T-cell (primary cell): ENCODE results near the gene DPM1. TPM values are rescaled to one million over a fixed set of nuclear protein-coding genes. Genes with fewer than 3 reads are reported as not detected.

Source experiments
- ATAC-seq, 4 experiments: fragments of 200-7000 bp in 3 of 4; fragments of 150-1000 bp in 1 of 4; cut with Tn5 transposase; replicated peaks in 1 of 4; 1 replicate in 3 of 4; 2 replicates in 1 of 4; pipeline ENCODE4 v1.10.0; 2021; ENCODE audit warnings: moderate library complexity in 3 of 4, mild to moderate bottlenecking in 2 of 4, moderate number of reproducible peaks in 1 of 4
- CTCF ChIA-PET, 2 donors: fragments of 300-600 bp; sonication (Branson Sonifier 250); formaldehyde crosslinking; loops; one replicate each; lab custom pipeline; 2022; ENCODE audit warnings: antibody characterized with exemption in 2 of 2; lab: Charles Lee
- POLR2A ChIA-PET, 2 donors: fragments of 300-600 bp; sonication (Branson Sonifier 250); formaldehyde crosslinking; loops; one replicate each; lab custom pipeline; 2022; ENCODE audit warnings: antibody characterized with exemption in 2 of 2; lab: Charles Lee
- DNase-seq, 35 experiments: peaks; one replicate each; pipeline versions ENCODE4 v3.0.0 to v3.0.0-alpha.2; 2013 to 2023
- H3K27ac ChIP-seq: one replicate; pipeline ENCODE4 v1.5.1; 2013; ENCODE audit warnings: low read length
- H3K27me3 ChIP-seq, 2 experiments: replicated peaks in 1 of 2; 1 replicate in 1 of 2; 2 replicates in 1 of 2; pipeline versions ENCODE4 v1.6.1 to v1.7.0; 2013; ENCODE audit warnings: low read length in 1 of 2, mixed read lengths in 1 of 2; ENCODE audit not compliant: control insufficient read depth in 2 of 2, insufficient read depth in 2 of 2; ENCODE audit errors: extremely low read depth in 1 of 2
- H3K36me3 ChIP-seq, 2 donors: 1 replicate in 1 of 2; 2 replicates in 1 of 2; pipeline versions ENCODE4 v1.6.1 to v1.7.0; 2013; ENCODE audit warnings: low read length in 1 of 2; ENCODE audit not compliant: control insufficient read depth in 2 of 2, insufficient read depth in 1 of 2; ENCODE audit errors: extremely low read depth in 1 of 2
- H3K4me1 ChIP-seq, 2 experiments: 1 replicate in 1 of 2; 2 replicates in 1 of 2; pipeline versions ENCODE4 v1.6.1 to v1.7.0; 2013; ENCODE audit warnings: low read length in 2 of 2, mixed read lengths in 1 of 2; ENCODE audit not compliant: insufficient read depth in 2 of 2, control insufficient read depth in 1 of 2; ENCODE audit errors: extremely low read depth in 1 of 2
- H3K4me3 ChIP-seq, 2 donors: 1 replicate in 1 of 2; 2 replicates in 1 of 2; pipeline versions ENCODE4 v1.5.1 to v1.7.0; 2013; ENCODE audit warnings: mild to moderate bottlenecking in 2 of 2, low read length in 1 of 2, moderate library complexity in 1 of 2; ENCODE audit not compliant: control insufficient read depth in 1 of 2; ENCODE audit errors: extremely low read depth in 1 of 2
- H3K9me3 ChIP-seq: 2 replicates; pipeline ENCODE4 v1.7.0; 2013
- H3K27ac Mint-ChIP-seq, 2 donors: one replicate each; pipeline ENCODE4 v1.8.0; 2020 to 2021; ENCODE audit warnings: mild to moderate bottlenecking in 2 of 2, mixed read lengths in 2 of 2
- H3K27me3 Mint-ChIP-seq, 2 donors: one replicate each; pipeline ENCODE4 v1.8.0; 2021 to 2022; ENCODE audit warnings: mixed read lengths in 2 of 2
- H3K36me3 Mint-ChIP-seq: one replicate; pipeline ENCODE4 v1.8.0; 2021; ENCODE audit warnings: mixed read lengths
- H3K4me1 Mint-ChIP-seq, 3 donors: one replicate each; pipeline ENCODE4 v1.8.0; 2020 to 2022; ENCODE audit warnings: mixed read lengths in 3 of 3, mild to moderate bottlenecking in 1 of 3
- H3K4me3 Mint-ChIP-seq, 3 donors: one replicate each; pipeline ENCODE4 v1.8.0; 2020 to 2022; ENCODE audit warnings: mild to moderate bottlenecking in 3 of 3, mixed read lengths in 3 of 3, moderate library complexity in 3 of 3
- H3K9me3 Mint-ChIP-seq, 3 donors: one replicate each; pipeline ENCODE4 v1.8.0; 2020 to 2022; ENCODE audit warnings: mixed read lengths in 3 of 3
- WGBS: methylation state at CpG from one replicate; pipeline ENCODE4 v1.1.5; 2013; ENCODE audit warnings: missing lambda C conversion rate; ENCODE audit not compliant: insufficient coverage; 5-methylcytosine and 5-hydroxymethylcytosine counted together
- total RNA-seq, 35 experiments: library from RNA in 6 of 35; stranded (reverse) in 6 of 35; fragments of 120-200 nt in 1 of 35; gene quantifications; one replicate each; pipeline versions ENCODE4 v1.2.1 to v1.2.4 and lab custom pipeline; 2013 to 2026

Gene DPM1
- total RNA-seq, 5 donors from 2014 or later (not counting 1 experiment from before 2014, with no cell fraction given), result 23.1 to 37.6 (median 33.4) TPM

DNA sequence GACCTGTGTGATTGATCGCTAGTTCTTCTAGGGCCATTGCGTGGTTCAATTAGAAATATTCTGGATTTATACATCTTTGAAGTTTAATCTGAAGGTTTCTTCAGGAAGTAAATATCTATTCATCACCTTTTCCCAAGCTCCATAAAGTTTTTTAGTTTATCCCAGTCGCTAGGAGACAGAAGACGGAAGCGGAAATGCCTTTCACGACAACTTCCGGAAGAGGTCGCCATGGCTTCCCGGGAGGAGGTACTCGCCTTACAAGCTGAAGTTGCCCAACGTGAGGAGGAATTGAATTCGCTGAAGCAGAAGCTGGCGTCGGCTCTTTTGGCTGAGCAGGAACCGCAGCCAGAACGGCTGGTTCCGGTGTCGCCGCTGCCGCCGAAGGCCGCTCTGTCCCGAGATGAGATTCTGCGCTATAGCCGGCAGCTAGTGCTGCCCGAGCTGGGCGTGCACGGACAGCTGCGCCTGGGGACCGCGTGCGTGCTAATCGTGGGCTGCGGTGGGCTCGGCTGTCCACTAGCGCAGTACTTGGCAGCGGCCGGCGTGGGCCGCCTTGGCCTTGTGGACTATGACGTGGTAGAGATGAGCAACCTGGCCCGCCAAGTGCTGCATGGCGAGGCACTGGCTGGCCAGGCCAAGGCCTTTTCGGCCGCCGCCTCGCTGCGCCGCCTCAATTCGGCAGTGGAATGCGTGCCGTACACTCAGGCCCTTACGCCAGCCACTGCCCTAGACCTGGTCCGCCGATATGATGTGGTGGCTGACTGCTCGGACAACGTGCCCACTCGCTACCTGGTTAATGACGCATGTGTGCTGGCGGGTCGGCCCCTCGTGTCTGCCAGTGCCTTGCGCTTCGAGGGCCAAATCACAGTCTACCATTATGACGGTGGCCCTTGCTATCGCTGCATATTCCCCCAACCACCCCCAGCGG, 547 bp upstream of the DPM1 start, which contains the start of gene MOCS3:
Gene MOCS3 (plus strand): TSS at position 204 of the 928 bp plus-strand sequence. CDS start 25 bp downstream, at position 229.
- POLR2A ChIA-PET, result interaction anchor here (1.0 to 2.9 kb wide), 9 partner anchors 11 to 60 kb away, joined by 3 to 41 read pairs (median 5); partner anchors contain the start of gene ADNP (in 2 of the 2)
- no peaks in the 10 kb centered on the region for H3K27me3 Mint-ChIP-seq
- H3K36me3 ChIP-seq, result peaks cover 0 to 8% of the 10 kb centered on the region in 2 donors
- peaks cover 61 to 67% (median 63%) of the 10 kb centered on the region in 3 donors for H3K4me1 Mint-ChIP-seq
- CTCF ChIA-PET, result interaction anchor here in 1 of 2 donors (0.6 to 2.7 kb wide), 9 partner anchors 25 to 556 kb away, joined by 3 to 33 read pairs (median 4); partner anchors contain the start of genes ADNP and BCAS4
- peak; percentile 80 to 86 (median 83) for ATAC-seq
- peaks cover 23 to 24% of the 10 kb centered on the region in 2 experiments for H3K4me1 ChIP-seq
- H3K27me3 ChIP-seq, result no peaks in the 10 kb centered on the region
- H3K9me3 ChIP-seq, result no peaks in the 10 kb centered on the region
- H3K4me3 Mint-ChIP-seq, result peak within 1 kb of the TSS; percentile 94 to 96 (median 95)
- no peaks in the 10 kb centered on the region for H3K9me3 Mint-ChIP-seq
- H3K36me3 Mint-ChIP-seq, result peaks cover 12% of the 10 kb centered on the region
- peak within 1 kb of the TSS; percentile 99 for H3K27ac Mint-ChIP-seq
- H3K4me3 ChIP-seq, result peak within 1 kb of the TSS; percentile 91 to 95
- H3K27ac ChIP-seq, result peak within 1 kb of the TSS; percentile 95
- DNase-seq, result peak; percentile 58 to 93 (median 82)
- WGBS, result 2% methylated on average over 65 of the region's 67 CpGs

DNA sequence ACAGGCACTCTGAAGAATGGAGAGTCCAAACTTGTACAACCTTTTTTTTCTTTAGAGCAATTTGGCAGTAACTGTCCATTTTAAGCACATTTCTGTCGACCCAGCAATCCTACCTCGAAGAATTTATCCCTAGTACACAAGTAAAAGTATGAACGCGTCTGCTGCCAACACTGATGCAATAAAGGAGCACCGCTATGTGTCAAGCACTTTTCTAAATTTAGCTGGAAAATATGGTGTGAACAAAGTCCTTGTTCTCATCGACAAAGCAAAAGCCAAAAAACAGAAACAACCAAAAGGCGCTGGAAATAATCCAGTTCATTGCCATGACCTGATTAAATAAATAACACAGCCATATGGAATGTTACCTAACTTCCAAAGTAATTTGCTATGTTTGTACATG, 1.1 kb downstream of the DPM1 start:
- Mint-ChIP-seq H3K27ac (peak overlapping the region; percentile 99), H3K36me3 (peaks cover 15% of the 10 kb centered on the region), H3K9me3 (no peaks in the 10 kb centered on the region), H3K27me3 (no peaks in the 10 kb centered on the region), H3K4me3 (peak overlapping the region; percentile 94 to 96 (median 95)), H3K4me1 (peaks cover 61 to 75% (median 69%) of the 10 kb centered on the region in 3 donors)
- Histone ChIP-seq H3K27ac (no peak overlapping the region), H3K9me3 (no peaks in the 10 kb centered on the region), H3K4me1 (peaks cover 23 to 24% of the 10 kb centered on the region in 2 experiments), H3K4me3 (peak overlapping the region; percentile 91 to 95), H3K27me3 (no peaks in the 10 kb centered on the region), H3K36me3 (peaks cover 0 to 17% of the 10 kb centered on the region in 2 donors)
- WGBS, result 56% methylated on average over 4 of the region's 7 CpGs
- DNase-seq, result no peak
- ChIA-PET CTCF (interaction anchor here in 1 of 2 donors (0.7 to 2.7 kb wide), 5 partner anchors 22 to 164 kb away, joined by 3 to 33 read pairs (median 4); partner anchors contain the start of genes ADNP and BCAS4), POLR2A (interaction anchor here (0.5 to 2.9 kb wide), 10 partner anchors 9 to 579 kb away, joined by 3 to 41 read pairs (median 5); partner anchors contain the start of gene ADNP (in 1 of the 2))
- ATAC-seq, result no peak

DNA sequence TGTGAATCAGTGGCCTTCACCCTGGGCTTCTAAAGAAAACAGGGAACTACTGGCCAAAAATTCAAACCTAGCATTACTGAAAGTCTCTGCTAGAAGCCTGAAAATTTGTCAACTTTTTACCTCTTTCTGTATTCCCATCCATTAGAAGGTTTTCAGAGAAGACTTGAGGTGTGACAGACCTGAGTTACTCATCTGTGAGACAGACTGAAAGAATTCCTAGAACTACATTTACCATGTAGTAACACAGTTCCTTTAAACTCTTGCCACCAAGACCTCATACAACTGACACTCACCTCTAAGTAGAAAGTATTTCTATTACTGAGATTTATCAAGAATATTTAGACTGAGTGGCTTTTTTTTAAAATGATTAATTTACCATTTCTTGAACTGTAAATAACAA, 4.5 kb downstream of the DPM1 start:
- Mint-ChIP-seq H3K9me3 (no peaks in the 10 kb centered on the region), H3K4me3 (no peak overlapping the region), H3K4me1 (peaks cover 36 to 50% (median 49%) of the 10 kb centered on the region in 3 donors), H3K27me3 (no peaks in the 10 kb centered on the region), H3K36me3 (peaks cover 30% of the 10 kb centered on the region), H3K27ac (no peak overlapping the region)
- Histone ChIP-seq H3K36me3 (peaks cover 4 to 41% of the 10 kb centered on the region in 2 donors), H3K9me3 (no peaks in the 10 kb centered on the region), H3K27ac (no peak overlapping the region), H3K4me1 (peaks cover 12 to 14% of the 10 kb centered on the region in 2 experiments), H3K27me3 (no peaks in the 10 kb centered on the region), H3K4me3 (no peak overlapping the region)
- DNase-seq, result no peak
- no peak for ATAC-seq
- ChIA-PET POLR2A (no interaction called here), CTCF (interaction anchor here in 1 of 2 donors (1.0 kb wide), 1 partner anchor 24 kb away, joined by 5 read pairs; no protein-coding TSS in a partner anchor)

DNA sequence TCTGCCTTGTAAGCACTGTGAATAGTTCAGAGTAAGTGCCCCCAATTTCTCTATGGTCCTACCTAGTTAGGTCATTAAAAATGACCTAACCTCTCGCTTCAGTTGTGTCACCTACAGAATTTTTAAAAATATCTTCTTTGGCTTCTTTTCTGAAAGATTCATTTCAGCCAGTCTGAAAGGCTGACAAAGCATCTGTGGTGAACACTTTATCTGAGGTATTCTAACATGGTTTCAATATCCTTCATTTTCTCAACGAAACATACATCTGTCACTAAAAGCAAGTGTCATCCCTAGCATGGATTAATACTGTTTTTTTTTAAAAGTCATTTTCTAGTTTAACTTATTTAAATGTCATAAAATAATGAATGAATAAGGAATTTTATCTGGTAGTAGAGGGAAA, 5.1 kb downstream of the DPM1 start:
- H3K27ac Mint-ChIP-seq, result no peak overlapping the region
- ChIA-PET CTCF (no interaction called here), POLR2A (no interaction called here)
- Histone ChIP-seq H3K36me3 (peaks cover 4 to 45% of the 10 kb centered on the region in 2 donors), H3K27me3 (no peaks in the 10 kb centered on the region), H3K9me3 (no peaks in the 10 kb centered on the region), H3K27ac (no peak overlapping the region), H3K4me1 (peaks cover 12 to 14% of the 10 kb centered on the region in 2 experiments), H3K4me3 (no peak overlapping the region)
- H3K4me1 Mint-ChIP-seq, result peaks cover 32 to 46% (median 44%) of the 10 kb centered on the region in 3 donors
- H3K36me3 Mint-ChIP-seq, result peaks cover 34% of the 10 kb centered on the region
- ATAC-seq, result no peak
- H3K9me3 Mint-ChIP-seq, result no peaks in the 10 kb centered on the region
- DNase-seq, result no peak
- no peaks in the 10 kb centered on the region for H3K27me3 Mint-ChIP-seq
- H3K4me3 Mint-ChIP-seq, result no peak overlapping the region
- no CpG with 5 or more reads among the region's 2 CpGs for WGBS

DNA sequence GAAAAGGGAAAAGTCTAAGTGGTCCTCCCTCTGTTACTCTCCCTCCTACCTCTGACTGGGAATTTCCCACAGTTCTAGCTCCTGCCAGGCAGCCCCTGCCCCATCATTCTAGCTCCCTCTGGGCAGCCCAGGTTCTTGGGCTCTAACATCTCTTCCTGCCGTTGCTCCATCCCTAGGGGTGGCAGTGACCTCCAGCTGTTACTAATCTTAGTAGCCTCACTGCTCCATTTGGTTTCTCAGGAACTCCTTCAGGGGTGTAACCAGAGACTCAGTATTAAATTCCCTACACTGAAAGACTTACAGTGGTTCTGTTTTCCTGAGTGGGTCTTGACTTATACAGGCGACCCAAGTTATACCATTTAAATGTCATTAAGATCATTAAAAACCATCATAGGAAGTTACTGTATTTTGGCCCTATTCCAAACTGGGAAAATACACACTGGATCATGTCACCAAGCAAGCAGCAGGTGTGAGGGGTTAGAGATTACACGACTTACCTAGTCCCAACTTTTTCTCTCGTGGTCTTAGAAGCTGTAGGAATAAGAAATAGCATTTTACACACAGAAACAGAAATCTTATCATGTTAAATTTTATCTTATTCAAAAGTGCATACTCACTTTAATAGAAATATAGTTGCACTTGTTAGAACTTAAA, 10.1 kb downstream of the DPM1 start:
- H3K4me3 Mint-ChIP-seq, result no peak overlapping the region
- no peaks in the 10 kb centered on the region for H3K9me3 Mint-ChIP-seq
- DNase-seq (no peak), ATAC-seq (no peak)
- no peak overlapping the region for H3K27ac Mint-ChIP-seq
- H3K27ac ChIP-seq, result no peak overlapping the region
- CTCF ChIA-PET, result interaction anchor here (0.6 kb wide), 2 partner anchors 39 to 155 kb away, joined by 4 to 5 read pairs; no protein-coding TSS in a partner anchor
- no CpG with 5 or more reads among the region's 4 CpGs for WGBS
- POLR2A ChIA-PET, result interaction anchor here (0.7 to 1.0 kb wide), 2 partner anchors 10 to 164 kb away, joined by 4 to 5 read pairs; partner anchors contain the start of genes DPM1 (in 1 of the 2) and MOCS3 (in 1 of the 2)
- H3K4me3 ChIP-seq, result no peak overlapping the region
- H3K4me1 Mint-ChIP-seq, result peaks cover 6 to 14% (median 8%) of the 10 kb centered on the region in 3 donors
- peaks cover 23 to 73% of the 10 kb centered on the region in 2 donors for H3K36me3 ChIP-seq
- H3K9me3 ChIP-seq, result no peaks in the 10 kb centered on the region
- no peaks in the 10 kb centered on the region for H3K4me1 ChIP-seq
- no peaks in the 10 kb centered on the region for H3K27me3 Mint-ChIP-seq
- peaks cover 49% of the 10 kb centered on the region for H3K36me3 Mint-ChIP-seq
- no peaks in the 10 kb centered on the region for H3K27me3 ChIP-seq
